ENCODE results near the gene NTN4. TPM values are rescaled to one million over a fixed set of nuclear protein-coding genes. Genes with fewer than 3 reads are reported as not detected.

NTN4 gene
- 62.9 TPM for total RNA-seq

DNA sequence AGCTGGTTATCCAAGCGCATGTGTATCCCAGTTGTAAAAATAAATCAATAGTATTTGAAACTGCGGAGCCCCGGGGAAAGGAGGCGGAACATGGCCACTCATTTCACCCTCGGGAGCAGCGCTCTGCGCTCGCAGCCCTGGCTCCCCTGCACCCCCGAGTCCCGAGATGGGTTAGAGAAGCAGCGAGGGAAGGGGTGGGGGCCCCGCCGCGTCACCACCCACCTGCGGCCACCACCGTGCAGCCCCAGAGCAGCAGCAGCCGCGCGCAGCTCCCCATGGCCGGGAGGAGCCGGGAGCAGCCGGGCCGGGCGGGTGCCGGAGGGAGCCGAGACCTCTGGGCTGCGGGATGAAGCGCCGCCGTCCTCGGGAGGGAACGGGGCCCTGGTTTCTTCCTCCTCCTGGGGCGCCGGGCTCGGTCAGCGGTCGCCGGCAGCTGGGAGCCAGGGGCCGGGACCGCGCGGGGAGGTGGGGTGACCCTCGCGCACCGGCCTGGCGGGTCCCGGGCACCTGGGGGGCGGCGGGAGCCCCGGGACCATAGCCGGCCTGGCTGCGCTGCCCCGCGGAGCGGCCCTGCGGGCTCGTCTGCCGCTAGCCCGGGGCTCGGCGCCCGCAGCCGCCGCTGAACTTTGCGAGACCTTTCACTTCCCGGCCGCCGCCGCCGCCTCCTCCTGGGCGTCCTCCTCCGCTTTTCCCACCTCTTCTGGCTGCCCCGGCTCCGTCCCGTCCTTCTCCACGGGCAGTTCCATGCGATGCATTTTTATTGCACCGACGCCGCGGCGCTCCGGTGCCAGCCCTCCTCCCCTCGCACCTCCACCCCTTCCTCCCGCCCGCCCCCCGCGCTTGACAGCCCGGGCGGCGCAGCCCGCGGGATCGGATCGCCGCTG is at the start of gene NTN4:
NTN4 (minus strand) TSS at position 732 of the 884 bp plus-strand sequence; CDS start at position 277, 455 bp downstream.

Small RNA genes lying within 50 kb of the gene (small RNA-seq; reads per million reads assigned to genes)
- gene RF00019 (ENCODE audit: low replicate concordance), result not detected
- not detected for gene RNU6-247P (ENCODE audit: low replicate concordance)

Other genes with a start within 250 kb of the NTN4 start
- 2.2 TPM for gene USP44, start 239.3 kb downstream of the NTN4 start, total RNA-seq
- gene SNRPF, start 68.2 kb upstream of the NTN4 start, total RNA-seq, result 28.8 TPM
- not detected for gene CCDC38, start 151.8 kb upstream of the NTN4 start, total RNA-seq
- gene AMDHD1, start 152.6 kb upstream of the NTN4 start, total RNA-seq, result 0.63 TPM
- not detected for gene HAL, start 205.6 kb upstream of the NTN4 start, total RNA-seq
- 35.1 TPM for gene LTA4H, start 244.8 kb upstream of the NTN4 start, total RNA-seq